ENCODE measurements around the gene EFEMP2. TPM values are rescaled to one million over a fixed set of nuclear protein-coding genes. Genes with fewer than 3 reads are reported as not detected.

The EFEMP2 gene
- total RNA-seq, 4 donors from 2014 or later: 70.7 to 125 (median 91.4) TPM

DNA sequence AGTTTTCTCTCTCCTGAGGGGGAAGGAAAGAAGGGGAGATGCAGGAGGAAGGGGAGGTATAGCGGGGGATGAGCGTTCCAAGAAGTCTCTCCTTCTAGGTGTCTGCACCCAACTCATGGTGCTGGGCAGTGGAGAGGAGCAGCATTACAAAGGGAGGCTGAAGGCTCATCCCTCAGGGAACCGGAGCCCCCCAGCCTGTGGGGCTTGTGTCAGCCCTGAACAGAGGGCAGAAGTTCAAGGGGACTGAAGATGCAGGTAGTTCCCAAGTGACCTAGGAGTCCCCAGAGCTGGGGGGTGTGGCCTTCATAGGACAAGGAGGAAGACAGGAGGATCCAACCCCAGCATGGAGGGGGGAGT is 44.5 kb upstream of the EFEMP2 start:
- H3K9me3 ChIP-seq: no peaks in the 10 kb centered on the region
- no peak for TF ChIP-seq POLR2A (IDR thresholded peaks at IDR 0.05)
- TF ChIP-seq CTCF (IDR thresholded peaks at IDR 0.05): no peak
- intact Hi-C loops (cut with DNase I): loop anchor here (5.0 kb wide), 1 partner anchor 45 kb away; the partner anchor contains the start of gene SART1
- H3K4me3 ChIP-seq (replicated peaks in 1 of 3): peak overlapping the region in 1 of 3 donors; percentile 84
- peaks cover 0 to 3% of the 10 kb centered on the region in 2 donors for H3K36me3 ChIP-seq
- peak overlapping the region in 1 of 3 donors; percentile 73 for H3K27ac ChIP-seq
- 96 to 100% methylated on average over 3 of the region's 3 CpGs for whole genome bisulfite sequencing, 2 donors
- peaks cover 27 to 50% of the 10 kb centered on the region in 2 donors for H3K4me1 ChIP-seq
- DNase-seq: no peak
- no peaks in the 10 kb centered on the region for H3K27me3 ChIP-seq

- H3K27me3 ChIP-seq: no peaks in the 10 kb centered on the region
- intact Hi-C loops (cut with DNase I): loop anchor here (5.0 kb wide), 1 partner anchor 46 kb away; the partner anchor contains the start of gene SART1
- DNase-seq: no peak
- no peaks in the 10 kb centered on the region for H3K9me3 ChIP-seq
- TF ChIP-seq CTCF (IDR thresholded peaks at IDR 0.05): no peak
- no peak for TF ChIP-seq POLR2A (IDR thresholded peaks at IDR 0.05)
- H3K27ac ChIP-seq: peak overlapping the region in 2 of 3 donors; percentile 46 to 73
- H3K4me3 ChIP-seq (replicated peaks in 1 of 3): no peak overlapping the region
- 86 to 92% methylated on average over 7 of the region's 7 CpGs for WGBS, 2 donors
- no peaks in the 10 kb centered on the region for H3K36me3 ChIP-seq
- peaks cover 27 to 56% of the 10 kb centered on the region in 2 donors for H3K4me1 ChIP-seq
Observed at GRCh38 chr11:65916391-65916790, 43.8 kb upstream of the EFEMP2 start.

DNA sequence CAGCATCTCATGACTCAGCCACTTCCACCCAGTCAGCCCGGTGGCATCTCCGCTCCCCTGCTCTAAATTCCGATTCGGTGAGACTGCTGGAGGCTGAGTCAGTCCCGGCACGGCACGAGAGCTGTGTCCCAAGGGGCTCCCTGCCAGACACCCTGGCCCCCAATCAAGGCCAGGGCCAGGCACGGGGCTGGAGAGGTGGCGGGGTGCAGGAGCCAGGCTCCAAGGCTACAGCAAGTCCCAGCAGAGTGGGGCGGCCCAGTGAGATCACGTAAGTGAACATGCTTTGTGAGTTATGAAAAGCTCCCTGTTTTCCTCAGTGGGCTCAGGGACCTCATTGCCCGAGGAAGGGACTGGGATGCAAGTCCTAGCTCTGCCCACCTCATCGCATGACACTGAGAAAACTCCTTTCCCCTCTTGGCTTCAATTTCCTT is 43.2 kb upstream of the EFEMP2 start:
- Histone ChIP-seq H3K27ac (peak overlapping the region in 2 of 3 donors; percentile 46 to 73), H3K4me1 (peaks cover 24 to 52% of the 10 kb centered on the region in 2 donors), H3K4me3 (replicated peaks in 1 of 3) (no peak overlapping the region), H3K27me3 (no peaks in the 10 kb centered on the region), H3K9me3 (no peaks in the 10 kb centered on the region), H3K36me3 (no peaks in the 10 kb centered on the region)
- TF ChIP-seq POLR2A (IDR thresholded peaks at IDR 0.05): no peak
- no peak for TF ChIP-seq CTCF (IDR thresholded peaks at IDR 0.05)
- WGBS, 2 donors: 45 to 56% methylated on average over 11 to 13 of the region's 13 CpGs
- intact Hi-C loops (cut with DNase I): loop anchor here (5.0 kb wide), 1 partner anchor 46 kb away; the partner anchor contains the start of gene SART1
- DNase-seq: peak in 1 of 2 donors; percentile 42

GRCh38 chr11:65915101-65915820 is 42.7 kb upstream of the EFEMP2 start:
- Histone ChIP-seq H3K36me3 (no peaks in the 10 kb centered on the region), H3K4me3 (replicated peaks in 1 of 3) (no peak overlapping the region), H3K4me1 (peaks cover 18 to 47% of the 10 kb centered on the region in 2 donors), H3K27ac (peak overlapping the region in 2 of 3 donors; percentile 46 to 73), H3K9me3 (no peaks in the 10 kb centered on the region), H3K27me3 (no peaks in the 10 kb centered on the region)
- WGBS, 2 donors: 54 to 56% methylated on average over 9 to 10 of the region's 10 CpGs
- TF ChIP-seq CTCF (IDR thresholded peaks at IDR 0.05) (no peak), POLR2A (IDR thresholded peaks at IDR 0.05) (no peak)
- DNase-seq: no peak
- intact Hi-C loops (cut with DNase I): loop anchor here (5.0 kb wide), 1 partner anchor 47 kb away; the partner anchor contains the start of gene SART1

GRCh38 chr11:65912845-65913244 is 40.2 kb upstream of the EFEMP2 start:
- Histone ChIP-seq H3K36me3 (no peaks in the 10 kb centered on the region), H3K4me1 (peaks cover 11 to 40% of the 10 kb centered on the region in 2 donors), H3K4me3 (replicated peaks in 1 of 3) (no peak overlapping the region), H3K27ac (no peak overlapping the region), H3K27me3 (no peaks in the 10 kb centered on the region), H3K9me3 (no peaks in the 10 kb centered on the region)
- intact Hi-C loops (cut with DNase I): no loop called here
- DNase-seq: no peak
- TF ChIP-seq POLR2A (IDR thresholded peaks at IDR 0.05): no peak
- 67 to 70% methylated on average over 4 of the region's 4 CpGs for WGBS, 2 donors
